Activated T-helper 1 cell treated with anti-CD3 and anti-CD28 coated beads, Interleukin-12 subunit alpha, Interleukin-12 subunit beta, Interleukin-2, Interleukin-4 antibody, amounts not matched to agents 30 ng/mL and 10 ng/mL and 1 ng/mL, durations not matched to agents 14 hours and 24 hours and 36 hours (primary cell): ENCODE results near the gene SLC44A1. TPM values are rescaled to one million over a fixed set of nuclear protein-coding genes. Genes with fewer than 3 reads are reported as not detected.
A peak's percentile ranks its signal among the peaks of the same experiment; 100 is the strongest.

Experiments
- DNase-seq: peaks from one replicate; pipeline ENCODE4 v3.0.0; 2021; ENCODE audit warnings: low spot score
- H3K27ac Mint-ChIP-seq: one replicate; pipeline ENCODE4 v1.8.0; 2021; ENCODE audit warnings: mild to moderate bottlenecking, mixed read lengths
- H3K27me3 Mint-ChIP-seq: one replicate; pipeline ENCODE4 v1.8.0; 2022; ENCODE audit warnings: mild to moderate bottlenecking, moderate library complexity, mixed read lengths; ENCODE audit not compliant: insufficient read depth
- H3K36me3 Mint-ChIP-seq: one replicate; pipeline ENCODE4 v1.8.0; 2021; ENCODE audit warnings: low read depth, mixed read lengths
- H3K4me1 Mint-ChIP-seq: one replicate; pipeline ENCODE4 v1.8.0; 2021; ENCODE audit warnings: low read depth, mixed read lengths
- H3K4me3 Mint-ChIP-seq: one replicate; pipeline ENCODE4 v1.8.0; 2021; ENCODE audit warnings: mild to moderate bottlenecking, moderate library complexity, mixed read lengths
- H3K9me3 Mint-ChIP-seq: one replicate; pipeline ENCODE4 v1.8.0; 2021; ENCODE audit warnings: mixed read lengths
- intact Hi-C: fragments of 100-400 bp; cut with micrococcal nuclease; formaldehyde crosslinking; loops from one replicate; pipeline ENCODE4 v1.15.1; 2024
- total RNA-seq: library from RNA; stranded (reverse); gene quantifications from 2 replicates; pipeline ENCODE4 v1.2.3, GENCODE V29; 2022

SLC44A1 gene
- total RNA-seq, 1 donor from 2014 or later: 3.8 TPM

DNA sequence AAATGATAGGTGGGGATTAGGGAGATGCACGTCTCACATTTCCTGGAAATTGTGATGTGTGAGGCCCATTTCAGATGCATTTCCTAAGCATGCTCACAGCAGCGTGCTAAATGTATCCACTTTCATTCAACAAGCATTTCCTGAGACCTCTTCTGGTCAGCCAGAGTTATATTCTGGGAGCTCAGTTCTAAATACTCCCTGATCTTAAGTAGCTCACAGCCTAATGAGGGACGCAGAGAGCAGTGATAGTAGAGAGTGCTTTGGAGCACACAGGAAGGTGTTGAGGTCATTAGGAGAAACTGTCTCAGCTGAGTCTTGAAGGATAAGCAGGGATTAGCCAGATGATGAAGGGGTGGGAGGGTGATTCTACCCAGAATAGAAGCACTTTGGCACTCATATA lies 157.2 kb downstream of the SLC44A1 start:
- peaks cover 61% of the 10 kb centered on the region for H3K27me3 Mint-ChIP-seq
- H3K4me1 Mint-ChIP-seq: peaks cover 31% of the 10 kb centered on the region
- no peaks in the 10 kb centered on the region for H3K9me3 Mint-ChIP-seq
- no peak for DNase-seq
- H3K27ac Mint-ChIP-seq: no peak overlapping the region
- H3K4me3 Mint-ChIP-seq: no peak overlapping the region
- intact Hi-C loops: no loop called here
- H3K36me3 Mint-ChIP-seq: no peaks in the 10 kb centered on the region

DNA sequence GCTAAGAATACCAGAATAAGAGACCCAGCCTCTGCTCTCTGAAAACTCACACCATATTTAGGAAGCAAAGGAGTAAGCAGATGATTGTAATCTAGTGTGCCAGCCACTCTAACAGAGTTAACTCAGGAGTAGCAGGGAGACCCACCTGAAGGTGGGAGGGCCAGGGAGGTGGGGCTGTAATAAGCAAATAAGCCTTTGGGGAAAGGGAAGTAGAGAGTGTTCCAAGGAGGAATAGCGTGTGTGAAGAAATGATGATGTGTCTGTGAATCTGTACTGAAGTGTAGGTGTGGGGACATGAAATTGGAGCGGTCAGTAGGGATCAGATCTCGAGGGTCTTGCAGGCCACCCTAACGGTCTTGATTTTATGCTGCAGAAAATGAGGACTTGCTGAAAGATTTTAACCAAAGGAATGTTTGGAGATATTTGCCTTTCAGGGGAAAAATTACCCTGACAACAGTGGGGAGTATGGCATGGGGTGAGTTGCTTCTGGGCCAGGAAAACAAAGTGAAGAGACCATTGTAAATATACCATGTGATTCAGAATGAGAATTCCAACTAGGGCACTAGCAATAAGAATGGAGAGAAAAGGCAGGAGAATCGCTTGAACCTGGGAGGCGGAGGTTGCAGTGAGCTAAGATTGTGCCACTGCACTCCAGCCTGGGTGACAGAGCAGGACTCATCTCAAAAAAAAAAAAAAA lies 159.2 kb downstream of the SLC44A1 start:
- Mint-ChIP-seq H3K4me1 (peaks cover 31% of the 10 kb centered on the region), H3K27me3 (peaks cover 56% of the 10 kb centered on the region), H3K27ac (no peak overlapping the region), H3K36me3 (peaks cover 2% of the 10 kb centered on the region), H3K4me3 (no peak overlapping the region), H3K9me3 (no peaks in the 10 kb centered on the region)
- DNase-seq: no peak
- intact Hi-C loops: loop anchor here (2.0 kb wide), 1 partner anchor 45 kb away; the partner anchor contains the start of gene FSD1L

DNA sequence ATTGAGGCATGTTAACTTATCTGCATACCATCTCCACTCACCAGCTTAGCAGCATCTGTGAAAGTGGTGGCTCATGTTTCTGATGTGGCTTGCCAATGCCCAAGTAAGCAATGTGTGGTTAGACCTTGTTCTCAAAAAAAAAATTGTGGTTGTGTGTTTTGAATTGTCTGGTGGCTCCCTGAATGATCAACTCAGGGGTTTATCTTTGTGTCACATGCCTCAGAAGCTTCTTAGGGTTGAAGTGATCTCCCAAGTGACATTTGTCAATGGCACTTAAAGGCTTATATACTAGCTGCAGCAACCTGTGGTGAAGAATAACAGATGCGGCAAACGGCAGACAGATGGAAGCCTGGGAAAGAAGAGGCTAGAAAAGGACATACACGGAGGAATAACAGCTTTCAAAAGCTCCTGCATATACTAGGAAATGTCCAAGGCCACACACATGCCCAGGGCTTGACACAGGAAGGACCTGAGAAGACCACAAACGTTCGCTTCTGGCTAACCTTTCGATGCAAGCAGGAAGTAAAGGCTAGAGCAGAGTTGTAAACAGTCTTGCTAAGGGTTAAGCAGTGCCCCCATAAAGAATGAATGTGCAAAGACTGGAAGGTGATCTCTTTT lies 161.2 kb downstream of the SLC44A1 start:
- intact Hi-C loops: loop anchor here (1.0 to 2.0 kb wide), 5 partner anchors 20 to 414 kb away; partner anchors contain the start of genes FSD1L and SLC44A1
- peak; percentile 61 for DNase-seq
- peaks cover 2% of the 10 kb centered on the region for H3K36me3 Mint-ChIP-seq
- H3K27me3 Mint-ChIP-seq: peaks cover 66% of the 10 kb centered on the region
- peaks cover 31% of the 10 kb centered on the region for H3K4me1 Mint-ChIP-seq
- peak overlapping the region; percentile 23 for H3K4me3 Mint-ChIP-seq
- H3K9me3 Mint-ChIP-seq: no peaks in the 10 kb centered on the region
- peak overlapping the region; percentile 90 for H3K27ac Mint-ChIP-seq

DNA sequence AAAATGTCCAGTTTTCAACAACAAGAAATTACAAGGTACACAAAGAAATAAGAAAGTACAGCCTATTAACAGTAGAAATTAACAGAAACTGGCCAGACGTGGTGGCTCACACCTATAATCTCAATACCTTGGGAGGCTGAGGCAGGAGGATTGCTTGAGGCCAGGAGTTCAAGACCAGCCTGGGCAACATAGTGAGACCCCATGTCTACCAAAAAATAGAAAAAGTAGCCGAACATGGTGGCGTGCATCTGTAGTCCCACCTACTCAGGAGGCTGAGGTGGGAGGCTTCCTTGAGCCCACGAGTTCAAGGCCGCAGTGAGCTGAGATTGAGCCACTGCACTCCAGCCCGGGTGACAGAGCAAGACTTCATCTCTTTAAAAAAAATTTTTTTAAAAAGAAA lies 161.9 kb downstream of the SLC44A1 start:
- H3K27ac Mint-ChIP-seq: no peak overlapping the region
- no peaks in the 10 kb centered on the region for H3K9me3 Mint-ChIP-seq
- intact Hi-C loops: no loop called here
- H3K4me3 Mint-ChIP-seq: no peak overlapping the region
- no peak for DNase-seq
- H3K4me1 Mint-ChIP-seq: peaks cover 31% of the 10 kb centered on the region
- peaks cover 72% of the 10 kb centered on the region for H3K27me3 Mint-ChIP-seq
- H3K36me3 Mint-ChIP-seq: peaks cover 2% of the 10 kb centered on the region

DNA sequence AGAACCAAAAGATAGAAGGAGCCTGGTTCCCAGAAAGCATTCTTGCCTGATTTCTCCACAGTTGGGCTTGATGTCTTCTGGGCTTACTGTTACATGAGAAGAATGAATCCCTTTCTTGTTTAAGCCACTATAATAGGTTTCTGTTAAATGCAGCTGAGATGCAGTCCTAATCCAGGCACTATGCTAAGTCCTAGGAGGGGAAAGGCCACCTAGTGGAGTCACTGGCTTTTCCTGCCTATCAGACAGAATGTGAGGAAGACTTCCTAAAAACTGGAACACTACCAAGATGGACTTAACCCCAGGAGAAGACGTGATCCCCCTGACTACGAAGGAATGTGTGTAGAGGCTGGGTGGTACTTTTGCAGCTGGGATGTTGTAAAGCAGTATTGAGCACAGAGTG lies 169.1 kb downstream of the SLC44A1 start:
- peaks cover 13% of the 10 kb centered on the region for H3K4me1 Mint-ChIP-seq
- H3K4me3 Mint-ChIP-seq: no peak overlapping the region
- H3K36me3 Mint-ChIP-seq: no peaks in the 10 kb centered on the region
- no peak for DNase-seq
- intact Hi-C loops: no loop called here
- H3K27ac Mint-ChIP-seq: no peak overlapping the region
- no peaks in the 10 kb centered on the region for H3K9me3 Mint-ChIP-seq
- H3K27me3 Mint-ChIP-seq: peaks cover 59% of the 10 kb centered on the region

DNA sequence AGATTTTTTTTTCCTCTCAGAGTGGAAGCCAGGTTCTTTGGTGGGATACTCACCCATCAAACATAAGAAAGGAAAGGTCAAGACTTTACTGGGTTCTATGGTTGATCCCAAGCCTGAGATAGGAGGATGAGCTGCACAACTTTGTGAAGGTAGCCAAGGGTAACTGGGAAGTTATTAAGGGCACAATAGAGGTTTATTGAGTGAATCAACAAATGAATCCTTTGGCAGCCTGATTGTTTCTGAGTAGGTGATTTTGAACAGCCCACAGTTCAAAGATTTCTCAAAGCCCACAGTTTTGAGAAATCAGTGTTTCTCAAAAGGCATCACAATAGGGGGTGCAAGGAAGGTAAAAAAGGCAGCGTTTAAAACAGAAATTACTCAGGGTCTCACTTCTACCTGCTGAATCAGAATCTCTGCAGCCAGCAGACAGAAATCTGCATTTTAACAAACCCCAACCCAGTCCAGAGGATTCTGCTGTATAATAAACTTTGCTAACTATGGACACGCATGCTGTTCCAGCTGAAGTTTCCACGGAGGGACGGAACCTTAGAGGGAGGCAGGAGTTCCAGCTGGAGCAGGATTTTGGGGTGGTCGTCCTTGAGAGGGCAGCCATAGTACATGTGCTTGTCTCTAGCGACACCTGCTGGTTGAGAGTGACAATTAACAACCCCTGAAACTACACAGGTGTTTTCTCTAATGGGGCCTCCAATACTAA lies 170.7 kb downstream of the SLC44A1 start:
- intact Hi-C loops: loop anchor here (1.0 to 2.0 kb wide), 6 partner anchors 170 to 634 kb away; partner anchors contain the start of gene SLC44A1
- peak; percentile 25 for DNase-seq
- Mint-ChIP-seq H3K36me3 (no peaks in the 10 kb centered on the region), H3K9me3 (no peaks in the 10 kb centered on the region), H3K4me3 (no peak overlapping the region), H3K27me3 (peaks cover 46% of the 10 kb centered on the region), H3K27ac (no peak overlapping the region), H3K4me1 (peaks cover 13% of the 10 kb centered on the region)

DNA sequence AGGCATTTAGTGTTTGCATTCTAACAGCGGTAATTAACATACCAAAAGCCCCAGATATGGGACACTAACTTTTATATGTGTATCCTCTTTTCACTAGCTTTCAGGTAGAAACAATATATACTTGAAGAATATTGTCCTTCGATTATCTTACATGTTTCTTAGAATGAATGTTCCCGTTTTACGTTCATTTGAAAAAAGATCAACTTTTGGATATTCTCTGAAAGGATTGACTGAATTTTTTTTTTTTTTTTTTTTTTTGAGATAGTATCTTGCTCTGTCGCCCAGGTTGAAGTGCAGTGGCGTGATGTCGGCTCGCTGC lies 171.2 kb downstream of the SLC44A1 start:
- H3K36me3 Mint-ChIP-seq: no peaks in the 10 kb centered on the region
- H3K9me3 Mint-ChIP-seq: no peaks in the 10 kb centered on the region
- H3K27me3 Mint-ChIP-seq: peaks cover 41% of the 10 kb centered on the region
- intact Hi-C loops: loop anchor here (1.0 to 2.0 kb wide), 6 partner anchors 171 to 635 kb away; partner anchors contain the start of gene SLC44A1
- peaks cover 13% of the 10 kb centered on the region for H3K4me1 Mint-ChIP-seq
- DNase-seq: no peak
- H3K4me3 Mint-ChIP-seq: no peak overlapping the region
- no peak overlapping the region for H3K27ac Mint-ChIP-seq

DNA sequence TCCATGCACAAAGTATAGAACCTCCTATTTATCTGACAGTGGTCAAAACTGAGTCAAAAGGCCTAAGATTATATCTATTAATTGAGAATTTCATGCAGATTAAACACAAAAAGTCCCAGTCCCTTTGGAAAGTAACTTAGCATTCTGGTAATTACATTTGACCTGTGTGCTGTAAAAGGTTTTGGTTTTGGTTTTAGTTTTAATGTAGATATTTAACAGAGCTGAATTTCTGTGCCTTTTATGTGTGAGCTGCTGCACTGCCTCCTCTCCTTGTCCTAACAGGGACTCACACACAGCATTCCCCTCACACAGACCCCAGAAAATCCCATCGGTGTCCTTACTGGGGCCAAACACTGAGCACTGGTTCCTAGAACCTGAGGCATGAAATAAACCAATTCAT lies 172.4 kb downstream of the SLC44A1 start:
- H3K4me1 Mint-ChIP-seq: peaks cover 13% of the 10 kb centered on the region
- H3K36me3 Mint-ChIP-seq: no peaks in the 10 kb centered on the region
- intact Hi-C loops: loop anchor here (2.0 kb wide), 1 partner anchor 670 kb away; the partner anchor contains the start of gene NIPSNAP3A
- H3K27me3 Mint-ChIP-seq: peaks cover 35% of the 10 kb centered on the region
- no peak for DNase-seq
- no peak overlapping the region for H3K4me3 Mint-ChIP-seq
- no peaks in the 10 kb centered on the region for H3K9me3 Mint-ChIP-seq
- H3K27ac Mint-ChIP-seq: no peak overlapping the region

DNA sequence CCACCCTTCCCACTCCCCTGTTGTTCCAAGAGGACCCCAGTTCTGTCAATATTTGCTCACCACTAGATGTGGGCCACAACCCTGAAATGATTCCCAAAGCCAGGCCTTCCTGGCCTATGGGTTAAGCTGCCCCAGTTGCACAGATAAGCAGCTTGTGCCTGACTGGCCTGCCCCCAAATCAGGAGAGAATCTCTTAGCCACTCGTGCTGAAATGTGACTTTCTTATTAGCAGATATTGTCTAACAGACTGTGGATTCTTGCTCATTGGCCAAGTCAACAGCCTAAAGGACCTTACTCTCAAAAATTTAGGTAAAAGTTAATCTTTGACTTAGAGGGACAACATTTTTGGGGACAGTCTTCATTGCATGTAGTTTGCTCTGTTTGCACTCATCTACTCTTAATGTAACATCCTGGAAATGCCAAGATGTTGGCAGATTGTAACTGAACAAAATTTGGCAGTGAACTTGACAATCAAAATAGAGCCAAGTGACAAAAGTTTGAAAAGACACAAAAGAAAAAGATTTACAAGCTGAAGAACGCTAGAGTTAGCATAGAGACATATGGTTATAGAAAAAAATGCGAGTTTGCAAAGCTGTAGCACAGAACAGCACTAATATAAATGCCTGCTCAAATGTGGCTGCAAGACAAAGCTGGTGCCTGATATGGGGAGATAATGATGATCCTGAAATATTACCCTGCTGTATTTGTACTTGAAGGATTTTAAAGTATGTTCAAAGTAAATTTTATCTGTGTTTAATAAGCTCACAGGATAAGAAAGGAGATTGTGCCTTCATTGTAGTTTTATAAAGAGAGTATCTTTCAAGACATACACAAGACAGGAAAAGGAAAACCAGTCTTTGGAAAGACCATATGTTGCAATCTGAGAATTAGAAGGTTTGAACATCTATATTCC lies 174.4 kb downstream of the SLC44A1 start:
- intact Hi-C loops: no loop called here
- H3K27ac Mint-ChIP-seq: no peak overlapping the region

DNA sequence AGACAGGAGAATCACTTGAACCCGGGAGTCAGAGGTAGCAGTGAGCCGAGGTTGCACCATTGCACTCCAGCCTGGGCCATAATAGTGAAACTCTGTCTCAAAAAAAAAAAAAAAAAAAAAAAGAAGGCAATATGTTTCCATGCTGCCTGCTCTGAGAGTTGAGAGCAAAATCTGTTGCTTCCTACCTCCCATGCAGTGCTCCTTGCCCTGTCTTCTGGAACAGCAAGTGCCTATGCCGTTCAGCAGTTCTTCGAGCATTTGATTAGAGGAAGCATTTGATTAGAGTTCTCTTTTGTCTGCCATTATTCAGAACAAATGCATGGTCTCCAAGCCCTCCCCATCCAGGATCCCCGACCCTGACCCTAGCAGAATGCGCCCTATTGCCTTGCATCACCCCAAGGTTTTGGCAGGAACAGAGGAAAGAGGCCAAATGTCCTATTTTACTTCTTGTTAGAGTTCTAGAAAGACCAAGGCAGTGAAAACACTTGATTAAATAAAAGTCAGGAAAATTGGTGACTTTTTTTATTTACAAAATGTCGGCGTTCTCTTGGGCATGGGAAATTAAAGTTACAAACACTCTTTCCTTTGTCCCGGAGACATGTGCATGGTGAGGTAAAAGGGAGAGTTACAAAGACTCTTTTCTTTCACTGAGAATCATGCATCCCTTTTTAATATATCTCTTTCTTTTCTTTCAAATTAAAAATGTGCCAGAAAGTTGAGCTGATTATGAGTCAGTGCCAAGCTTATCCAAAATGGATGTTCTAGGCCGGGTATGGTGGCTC lies 175.6 kb downstream of the SLC44A1 start:
- H3K4me3 Mint-ChIP-seq: no peak overlapping the region
- no peaks in the 10 kb centered on the region for H3K36me3 Mint-ChIP-seq
- no peak for DNase-seq
- no peaks in the 10 kb centered on the region for H3K9me3 Mint-ChIP-seq
- peaks cover 13% of the 10 kb centered on the region for H3K4me1 Mint-ChIP-seq
- intact Hi-C loops: no loop called here
- H3K27ac Mint-ChIP-seq: no peak overlapping the region
- H3K27me3 Mint-ChIP-seq: peaks cover 10% of the 10 kb centered on the region

More for the DNA sequence above, 174.4 kb downstream of the SLC44A1 start:
- no peaks in the 10 kb centered on the region for H3K36me3 Mint-ChIP-seq
- no peak overlapping the region for H3K4me3 Mint-ChIP-seq
- H3K4me1 Mint-ChIP-seq: peaks cover 13% of the 10 kb centered on the region
- peaks cover 20% of the 10 kb centered on the region for H3K27me3 Mint-ChIP-seq
- DNase-seq: no peak
- no peaks in the 10 kb centered on the region for H3K9me3 Mint-ChIP-seq

DNA sequence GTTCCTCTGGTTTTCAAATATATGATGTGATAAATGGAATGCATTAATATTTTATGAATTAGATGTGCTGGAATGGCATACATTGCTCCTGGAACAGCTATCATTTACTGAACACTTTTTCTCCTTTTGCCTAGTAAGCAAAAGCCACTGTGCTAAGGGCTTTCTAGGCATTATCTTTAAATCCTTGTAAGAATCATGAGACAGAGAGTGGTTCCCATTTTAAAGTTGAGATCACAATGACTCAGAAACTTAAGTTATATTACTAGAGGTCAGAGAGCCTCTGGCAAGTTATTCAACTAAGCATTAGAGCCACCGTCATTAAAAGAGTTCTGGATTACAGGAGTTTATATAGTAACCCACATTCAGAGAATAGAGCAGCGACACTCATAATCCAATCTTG lies 176.7 kb downstream of the SLC44A1 start:
- Mint-ChIP-seq H3K4me3 (no peak overlapping the region), H3K27me3 (peaks cover 6% of the 10 kb centered on the region), H3K4me1 (peaks cover 13% of the 10 kb centered on the region), H3K27ac (no peak overlapping the region), H3K36me3 (no peaks in the 10 kb centered on the region), H3K9me3 (no peaks in the 10 kb centered on the region)
- no peak for DNase-seq
- intact Hi-C loops: no loop called here

DNA sequence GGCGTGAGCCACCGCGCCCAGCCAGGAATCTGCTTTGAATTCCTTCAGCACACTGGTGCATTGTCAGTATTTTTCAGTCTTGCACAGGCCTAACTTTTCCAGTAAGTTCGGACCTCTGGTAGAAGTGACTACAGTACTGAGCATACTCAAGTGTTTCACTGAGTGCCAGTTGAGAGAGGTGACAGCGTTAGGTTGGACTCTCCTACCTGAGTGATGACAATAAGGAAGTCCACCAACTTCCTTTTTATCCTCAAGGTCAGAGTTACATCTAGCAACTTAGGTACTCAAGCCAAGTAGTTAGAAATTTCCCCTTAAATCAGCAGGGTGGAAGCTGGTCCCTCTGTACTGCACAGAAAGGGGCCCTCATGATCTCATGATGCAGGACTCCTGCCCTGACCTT lies 177.4 kb downstream of the SLC44A1 start:
- no peak for DNase-seq
- no peak overlapping the region for H3K27ac Mint-ChIP-seq
- H3K9me3 Mint-ChIP-seq: no peaks in the 10 kb centered on the region
- intact Hi-C loops: no loop called here
- peaks cover 10% of the 10 kb centered on the region for H3K27me3 Mint-ChIP-seq
- H3K4me3 Mint-ChIP-seq: no peak overlapping the region
- H3K36me3 Mint-ChIP-seq: no peaks in the 10 kb centered on the region
- H3K4me1 Mint-ChIP-seq: peaks cover 7% of the 10 kb centered on the region
